ENCODE measurements around the gene ZSCAN21. TPM values are rescaled to one million over a fixed set of nuclear protein-coding genes. Genes with fewer than 3 reads are reported as not detected.

The ZSCAN21 gene
- total RNA-seq, 1 donor from 2014 or later: 14.8 TPM

DNA sequence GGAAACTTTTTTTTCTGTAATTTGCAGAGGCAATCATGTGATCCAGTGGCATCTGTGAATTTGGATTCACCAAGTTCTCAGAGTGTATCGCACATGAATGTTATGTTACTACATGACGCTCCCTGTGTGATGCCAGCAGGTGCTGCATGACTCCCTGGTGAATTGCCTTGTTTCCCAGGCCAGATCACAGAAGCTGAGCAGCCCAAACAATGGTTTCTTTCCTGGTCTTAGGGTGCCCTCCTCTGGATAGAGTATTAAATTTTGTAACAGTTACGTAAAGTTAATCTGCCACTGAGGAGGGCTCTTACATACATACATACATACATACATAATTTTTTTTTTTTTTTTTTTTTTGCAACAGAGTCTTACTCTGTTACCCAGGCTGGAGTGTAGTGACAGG lies 3.6 kb downstream of the ZSCAN21 start:
- TF ChIP-seq, protein P1, sequence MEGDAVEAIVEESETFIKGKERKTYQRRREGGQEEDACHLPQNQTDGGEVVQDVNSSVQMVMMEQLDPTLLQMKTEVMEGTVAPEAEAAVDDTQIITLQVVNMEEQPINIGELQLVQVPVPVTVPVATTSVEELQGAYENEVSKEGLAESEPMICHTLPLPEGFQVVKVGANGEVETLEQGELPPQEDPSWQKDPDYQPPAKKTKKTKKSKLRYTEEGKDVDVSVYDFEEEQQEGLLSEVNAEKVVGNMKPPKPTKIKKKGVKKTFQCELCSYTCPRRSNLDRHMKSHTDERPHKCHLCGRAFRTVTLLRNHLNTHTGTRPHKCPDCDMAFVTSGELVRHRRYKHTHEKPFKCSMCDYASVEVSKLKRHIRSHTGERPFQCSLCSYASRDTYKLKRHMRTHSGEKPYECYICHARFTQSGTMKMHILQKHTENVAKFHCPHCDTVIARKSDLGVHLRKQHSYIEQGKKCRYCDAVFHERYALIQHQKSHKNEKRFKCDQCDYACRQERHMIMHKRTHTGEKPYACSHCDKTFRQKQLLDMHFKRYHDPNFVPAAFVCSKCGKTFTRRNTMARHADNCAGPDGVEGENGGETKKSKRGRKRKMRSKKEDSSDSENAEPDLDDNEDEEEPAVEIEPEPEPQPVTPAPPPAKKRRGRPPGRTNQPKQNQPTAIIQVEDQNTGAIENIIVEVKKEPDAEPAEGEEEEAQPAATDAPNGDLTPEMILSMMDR (IDR thresholded peaks at IDR 0.05; ENCODE audit: insufficient read depth, low read length, poor library complexity, severe bottlenecking): no peak
- H3K27me3 ChIP-seq (ENCODE audit: control insufficient read depth, insufficient read depth, low read length): no peaks in the 10 kb centered on the region
- DNase-seq (ENCODE audit: low read depth): no peak
- H3K36me3 ChIP-seq (ENCODE audit: control insufficient read depth, insufficient read depth, low read length): peaks cover 1% of the 10 kb centered on the region
- no peak overlapping the region for H3K4me3 ChIP-seq (ENCODE audit: low read depth, low read length)

DNA sequence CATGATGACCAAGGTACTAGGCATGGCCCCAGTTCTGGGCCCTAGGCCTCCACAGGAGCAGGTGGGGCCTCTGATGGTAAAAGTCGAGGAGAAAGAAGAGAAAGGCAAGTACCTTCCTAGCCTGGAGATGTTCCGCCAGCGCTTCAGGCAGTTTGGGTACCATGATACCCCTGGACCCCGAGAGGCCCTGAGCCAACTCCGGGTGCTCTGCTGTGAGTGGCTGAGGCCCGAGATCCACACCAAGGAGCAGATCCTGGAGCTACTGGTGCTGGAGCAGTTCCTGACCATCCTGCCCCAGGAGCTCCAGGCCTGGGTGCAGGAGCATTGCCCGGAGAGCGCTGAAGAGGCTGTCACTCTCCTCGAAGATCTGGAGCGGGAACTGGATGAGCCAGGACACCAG lies 7.4 kb downstream of the ZSCAN21 start:
- no peak for DNase-seq (ENCODE audit: low read depth)
- TF ChIP-seq, protein P1 (IDR thresholded peaks at IDR 0.05; ENCODE audit: insufficient read depth, low read length, poor library complexity, severe bottlenecking): no peak
- H3K36me3 ChIP-seq (ENCODE audit: control insufficient read depth, insufficient read depth, low read length): peaks cover 3% of the 10 kb centered on the region
- H3K27me3 ChIP-seq (ENCODE audit: control insufficient read depth, insufficient read depth, low read length): no peaks in the 10 kb centered on the region
- H3K4me3 ChIP-seq (ENCODE audit: low read depth, low read length): no peak overlapping the region

DNA sequence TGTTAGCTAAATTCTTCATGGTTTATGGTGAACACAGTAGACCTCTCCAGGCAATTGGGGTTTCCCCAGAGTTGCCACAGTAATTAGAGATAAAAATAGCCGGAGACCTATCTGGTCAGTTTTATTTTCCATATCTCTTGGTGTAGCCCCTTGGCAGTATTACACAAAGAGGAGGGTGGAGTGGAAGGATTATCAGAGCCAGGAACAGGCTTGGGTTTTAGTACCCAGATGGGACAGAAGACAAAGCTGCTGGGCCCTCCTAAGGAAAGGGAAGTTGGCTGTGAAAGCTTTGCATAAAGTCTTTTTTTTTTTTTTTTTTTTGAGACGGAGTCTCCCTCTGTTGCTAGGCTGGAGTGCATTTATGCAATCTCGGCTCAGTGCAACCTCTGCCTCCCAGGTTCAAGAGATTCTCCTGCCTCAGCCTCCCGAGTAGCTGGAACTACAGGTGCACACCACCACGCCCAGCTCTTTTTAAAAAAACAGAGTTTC lies 9.7 kb downstream of the ZSCAN21 start:
- no peaks in the 10 kb centered on the region for H3K27me3 ChIP-seq (ENCODE audit: control insufficient read depth, insufficient read depth, low read length)
- DNase-seq (ENCODE audit: low read depth): no peak
- TF ChIP-seq, protein P1 (IDR thresholded peaks at IDR 0.05; ENCODE audit: insufficient read depth, low read length, poor library complexity, severe bottlenecking): no peak

DNA sequence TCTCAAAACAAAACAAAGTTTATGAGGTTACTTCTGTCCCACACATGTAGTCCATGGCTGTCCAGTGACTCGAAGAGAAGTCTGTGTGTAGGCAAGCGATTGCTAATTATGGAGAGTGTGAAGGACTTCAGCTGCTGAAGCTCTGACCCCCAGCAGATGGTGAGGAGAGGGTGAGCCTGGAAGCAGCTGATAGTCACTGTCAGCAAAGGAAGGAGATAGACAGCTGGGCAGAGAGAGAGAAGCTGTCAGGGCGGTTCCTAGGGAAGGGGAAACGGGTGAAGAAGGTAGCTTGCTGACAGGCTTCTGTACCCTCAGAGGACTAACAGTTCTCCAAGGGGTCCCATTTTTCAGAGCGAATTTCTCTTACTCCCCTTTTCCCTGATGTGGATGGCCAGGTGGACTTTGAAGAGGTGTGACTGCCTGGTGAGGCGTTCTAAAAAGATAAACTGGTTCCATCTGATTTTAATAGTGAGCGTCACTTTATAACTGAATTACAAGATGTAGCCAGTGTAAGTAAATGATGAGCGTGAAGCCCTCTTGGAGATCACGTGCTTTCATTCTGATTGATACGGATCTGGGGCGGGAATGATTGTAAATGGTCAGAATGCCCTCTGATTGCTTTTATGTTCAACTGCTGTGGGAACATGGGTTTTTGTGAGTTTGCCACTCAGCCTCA lies 12.1 kb downstream of the ZSCAN21 start:
- Histone ChIP-seq H3K27me3 (ENCODE audit: control insufficient read depth, insufficient read depth, low read length) (no peaks in the 10 kb centered on the region), H3K36me3 (ENCODE audit: control insufficient read depth, insufficient read depth, low read length) (peaks cover 3% of the 10 kb centered on the region), H3K4me3 (ENCODE audit: low read depth, low read length) (no peak overlapping the region)
- no peak for DNase-seq (ENCODE audit: low read depth)
- TF ChIP-seq, protein P1 (IDR thresholded peaks at IDR 0.05; ENCODE audit: insufficient read depth, low read length, poor library complexity, severe bottlenecking): no peak

More for the DNA sequence above, 9.7 kb downstream of the ZSCAN21 start:
- Histone ChIP-seq H3K4me3 (ENCODE audit: low read depth, low read length) (no peak overlapping the region), H3K36me3 (ENCODE audit: control insufficient read depth, insufficient read depth, low read length) (peaks cover 3% of the 10 kb centered on the region)

DNA sequence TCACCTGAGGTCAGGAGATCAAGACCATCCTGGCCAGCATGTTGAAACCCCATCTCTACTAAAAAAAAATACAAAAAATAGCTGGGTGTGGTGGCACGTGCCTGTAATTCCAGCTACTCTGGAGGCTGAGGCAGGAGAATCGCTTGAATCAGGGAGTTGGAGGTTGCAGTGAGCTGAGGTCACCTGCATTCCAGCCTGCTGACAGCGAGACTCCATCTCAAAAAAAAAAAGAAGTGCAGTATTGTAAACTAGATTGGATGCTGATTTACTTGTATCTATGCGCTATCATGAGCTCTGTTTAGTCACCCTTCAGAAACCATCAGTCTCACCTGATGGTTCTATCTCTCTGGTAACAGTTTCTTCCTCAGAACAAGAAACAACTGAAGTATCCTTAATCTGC lies 13.8 kb downstream of the ZSCAN21 start:
- no peak for DNase-seq (ENCODE audit: low read depth)
- H3K27me3 ChIP-seq (ENCODE audit: control insufficient read depth, insufficient read depth, low read length): no peaks in the 10 kb centered on the region
- H3K36me3 ChIP-seq (ENCODE audit: control insufficient read depth, insufficient read depth, low read length): peaks cover under 1% of the 10 kb centered on the region
- TF ChIP-seq, protein P1 (IDR thresholded peaks at IDR 0.05; ENCODE audit: insufficient read depth, low read length, poor library complexity, severe bottlenecking): no peak
- no peak overlapping the region for H3K4me3 ChIP-seq (ENCODE audit: low read depth, low read length)

DNA sequence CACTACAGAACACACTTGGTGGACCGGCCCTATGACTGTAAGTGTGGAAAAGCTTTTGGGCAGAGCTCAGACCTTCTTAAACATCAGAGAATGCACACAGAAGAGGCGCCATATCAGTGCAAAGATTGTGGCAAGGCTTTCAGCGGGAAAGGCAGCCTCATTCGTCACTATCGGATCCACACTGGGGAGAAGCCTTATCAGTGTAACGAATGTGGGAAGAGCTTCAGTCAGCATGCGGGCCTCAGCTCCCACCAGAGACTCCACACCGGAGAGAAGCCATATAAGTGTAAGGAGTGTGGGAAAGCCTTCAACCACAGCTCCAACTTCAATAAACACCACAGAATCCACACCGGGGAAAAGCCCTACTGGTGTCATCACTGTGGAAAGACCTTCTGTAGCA lies 14.6 kb downstream of the ZSCAN21 start:
- DNase-seq (ENCODE audit: low read depth): no peak
- no peaks in the 10 kb centered on the region for H3K36me3 ChIP-seq (ENCODE audit: control insufficient read depth, insufficient read depth, low read length)
- TF ChIP-seq, protein P1 (IDR thresholded peaks at IDR 0.05; ENCODE audit: insufficient read depth, low read length, poor library complexity, severe bottlenecking): no peak
- no peaks in the 10 kb centered on the region for H3K27me3 ChIP-seq (ENCODE audit: control insufficient read depth, insufficient read depth, low read length)
- H3K4me3 ChIP-seq (ENCODE audit: low read depth, low read length): no peak overlapping the region
